Left renal cortex interstitium (tissue), 4 donors: ENCODE measurements around the gene PTPN23. TPM values are rescaled to one million over a fixed set of nuclear protein-coding genes. Genes with fewer than 3 reads are reported as not detected.
"Not testable (repeated sequence)": the region's sequence is repeated elsewhere in the genome, so short reads cannot be mapped to it uniquely, and the experiment has no call there.

ENCODE experiments used
- DNase-seq, 4 donors: peaks; one replicate each; pipeline ENCODE4 v3.0.0-alpha.2; 2013; ENCODE audit warnings: low read depth in 4 of 4, low spot score in 2 of 4, missing footprints in 1 of 4
- polyA plus RNA-seq, 4 donors: library from polyadenylated mRNA; unstranded; fragments of 120-200 nt; gene quantifications; one replicate each; pipeline ENCODE4 v1.2.1, GENCODE V29; 2013; ENCODE audit not compliant: insufficient read length in 4 of 4

The PTPN23 gene
- polyA plus RNA-seq, 4 donors, result 19.7 to 36.2 (median 29.3) TPM

GRCh38 chr3:47440131-47440530 is 59.3 kb downstream of the PTPN23 start:
- no peak for DNase-seq

- no peak for DNase-seq
Observed at GRCh38 chr3:47441796-47442551, 61.2 kb downstream of the PTPN23 start.

GRCh38 chr3:47443611-47443995 is 62.8 kb downstream of the PTPN23 start:
- no peak for DNase-seq

GRCh38 chr3:47444103-47444502 is 63.3 kb downstream of the PTPN23 start:
- DNase-seq, result no peak

GRCh38 chr3:47452453-47453215 is 71.8 kb downstream of the PTPN23 start:
- no peak for DNase-seq

GRCh38 chr3:47455806-47456452 is 75.1 kb downstream of the PTPN23 start:
- DNase-seq, result no peak

- no peak for DNase-seq
Observed at GRCh38 chr3:47456984-47457383, 76.2 kb downstream of the PTPN23 start.

GRCh38 chr3:47459534-47460085 is 78.8 kb downstream of the PTPN23 start:
- not testable (repeated sequence) for DNase-seq

Other genes with a start within 250 kb of the PTPN23 start
- gene SETD2, start 216.9 kb upstream of the PTPN23 start, polyA plus RNA-seq, result 10 to 100 TPM; 56.2 to 70.0 (median 68.1) TPM
- gene KIF9, start 98.2 kb upstream of the PTPN23 start, polyA plus RNA-seq, result 10 to 100 TPM; 22.4 to 26.3 (median 24.1) TPM
- gene KLHL18, start 98.1 kb upstream of the PTPN23 start, polyA plus RNA-seq, result 10 to 100 TPM; 12.7 to 16.5 (median 14.8) TPM
- 10 to 100 TPM; 67.5 to 97.3 (median 83.5) TPM for gene SCAP, start 94.9 kb downstream of the PTPN23 start, polyA plus RNA-seq
- 10 to 100 TPM; 43.6 to 50.9 (median 48.0) TPM for gene ELP6, start 132.7 kb downstream of the PTPN23 start, polyA plus RNA-seq
- gene CSPG5, start 197.8 kb downstream of the PTPN23 start, polyA plus RNA-seq, result 1 to 10 TPM in 3 of 4 donors, under 1 TPM in 1; 0.97 to 2.1 (median 1.3) TPM